Thyroid gland (tissue), 4 donors: ENCODE measurements around the gene RASGRF2.

Experiments
- POLR2A ChIP-seq, 2 donors: fragments of 450-650 bp; IDR thresholded peaks; one replicate each; pipeline ENCODE4 v1.6.1; 2017; ENCODE audit warnings: antibody characterized with exemption in 2 of 2, mild to moderate bottlenecking in 2 of 2, moderate library complexity in 1 of 2
- TF ChIP-seq, protein P1 (sequence below), 6 experiments: fragments of 200-600 bp in 3 of 6; fragments of 450-650 bp in 3 of 6; sonication (generic) in 3 of 6; IDR thresholded peaks; one replicate each; pipeline ENCODE4 v1.5.1; 2016 to 2019; ENCODE audit warnings: antibody characterized with exemption in 6 of 6, mild to moderate bottlenecking in 2 of 6, inconsistent platforms in 1 of 6, moderate library complexity in 1 of 6

DNA sequence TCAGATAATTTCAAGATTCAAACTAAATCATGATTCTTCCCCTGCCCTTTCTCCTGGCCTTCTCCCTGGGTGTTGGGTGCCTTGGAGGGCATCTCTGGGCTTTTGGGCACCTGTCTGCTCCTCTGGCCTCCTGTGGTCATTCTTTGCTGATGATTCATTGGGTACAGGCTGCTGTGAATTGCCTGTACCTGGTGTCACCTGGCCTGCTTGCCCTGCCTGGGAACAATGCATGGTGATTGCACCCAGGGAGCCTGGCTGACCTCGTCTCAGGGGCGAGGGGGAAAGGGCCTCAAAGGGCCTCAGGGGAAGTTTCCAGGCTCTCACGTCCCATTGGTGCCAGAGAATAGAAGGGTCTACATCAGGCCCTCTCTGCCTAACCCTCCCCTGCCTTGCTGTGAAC, 252.9 kb downstream of the RASGRF2 start:
- TF ChIP-seq, protein P1, sequence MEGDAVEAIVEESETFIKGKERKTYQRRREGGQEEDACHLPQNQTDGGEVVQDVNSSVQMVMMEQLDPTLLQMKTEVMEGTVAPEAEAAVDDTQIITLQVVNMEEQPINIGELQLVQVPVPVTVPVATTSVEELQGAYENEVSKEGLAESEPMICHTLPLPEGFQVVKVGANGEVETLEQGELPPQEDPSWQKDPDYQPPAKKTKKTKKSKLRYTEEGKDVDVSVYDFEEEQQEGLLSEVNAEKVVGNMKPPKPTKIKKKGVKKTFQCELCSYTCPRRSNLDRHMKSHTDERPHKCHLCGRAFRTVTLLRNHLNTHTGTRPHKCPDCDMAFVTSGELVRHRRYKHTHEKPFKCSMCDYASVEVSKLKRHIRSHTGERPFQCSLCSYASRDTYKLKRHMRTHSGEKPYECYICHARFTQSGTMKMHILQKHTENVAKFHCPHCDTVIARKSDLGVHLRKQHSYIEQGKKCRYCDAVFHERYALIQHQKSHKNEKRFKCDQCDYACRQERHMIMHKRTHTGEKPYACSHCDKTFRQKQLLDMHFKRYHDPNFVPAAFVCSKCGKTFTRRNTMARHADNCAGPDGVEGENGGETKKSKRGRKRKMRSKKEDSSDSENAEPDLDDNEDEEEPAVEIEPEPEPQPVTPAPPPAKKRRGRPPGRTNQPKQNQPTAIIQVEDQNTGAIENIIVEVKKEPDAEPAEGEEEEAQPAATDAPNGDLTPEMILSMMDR (IDR thresholded peaks at IDR 0.05) = no peak
- TF ChIP-seq POLR2A (IDR thresholded peaks at IDR 0.05) = no peak
